Vagina (tissue), 2 donors: ENCODE measurements around the gene ARHGEF38.

Experiments
- CTCF ChIP-seq, 3 experiments: fragments of 450-650 bp in 2 of 3; fragments of 200-600 bp in 1 of 3; sonication (generic) in 1 of 3; IDR thresholded peaks; one replicate each; pipeline ENCODE4 v1.5.1; 2017 to 2019; ENCODE audit warnings: antibody characterized with exemption in 3 of 3, mild to moderate bottlenecking in 2 of 3, moderate library complexity in 2 of 3
- POLR2A ChIP-seq, 2 donors: fragments of 450-650 bp; IDR thresholded peaks; one replicate each; pipeline ENCODE4 v1.6.1; 2017; ENCODE audit warnings: antibody characterized with exemption in 2 of 2, mild to moderate bottlenecking in 2 of 2, moderate library complexity in 2 of 2
- POLR2AphosphoS5 ChIP-seq, 2 donors: sonication (generic); formaldehyde crosslinking; IDR thresholded peaks; one replicate each; pipeline ENCODE4 v1.9.0; 2017; ENCODE audit warnings: antibody characterized with exemption in 2 of 2, mild to moderate bottlenecking in 2 of 2, low read depth in 1 of 2; ENCODE audit not compliant: insufficient read depth in 1 of 2

GRCh38 chr4:105560421-105560848, 8.0 kb downstream of the ARHGEF38 start:
- TF ChIP-seq CTCF (IDR thresholded peaks at IDR 0.05) (no peak), POLR2A (IDR thresholded peaks at IDR 0.05) (no peak), POLR2AphosphoS5 (IDR thresholded peaks at IDR 0.05; ENCODE audit: insufficient read depth in 1 of 2, low read depth in 1 of 2) (no peak)
